ENCODE data around the gene HOXA5.

Gene HOXA5

GRCh38 chr7:27143023-27143949 lies at the start of gene HOXA5:
TSS of gene HOXA5 (minus strand) at chr7:27143681. CDS start at chr7:27143607, 74 bp downstream.
- DNase-seq, result no peak

GRCh38 chr7:27192546-27193334 lies 49.3 kb upstream of the HOXA5 start:
- no peak for DNase-seq

- no peak for DNase-seq
Observed at GRCh38 chr7:27191833-27192545, 48.5 kb upstream of the HOXA5 start.

GRCh38 chr7:27191161-27191731 lies 47.8 kb upstream of the HOXA5 start:
- DNase-seq, result no peak

GRCh38 chr7:27189997-27190748 lies 46.7 kb upstream of the HOXA5 start:
- no peak for DNase-seq

- no peak for DNase-seq
Observed at GRCh38 chr7:27189295-27189996, 46.0 kb upstream of the HOXA5 start.

- DNase-seq, result no peak
Observed at GRCh38 chr7:27188386-27189294, 45.2 kb upstream of the HOXA5 start.

- DNase-seq, result no peak
Observed at GRCh38 chr7:27187475-27188385, 44.2 kb upstream of the HOXA5 start.

GRCh38 chr7:27186668-27187474 lies 43.4 kb upstream of the HOXA5 start:
- no peak for DNase-seq

GRCh38 chr7:27185854-27186667 lies 42.6 kb upstream of the HOXA5 start:
- no peak for DNase-seq

GRCh38 chr7:27185013-27185853 lies 41.8 kb upstream of the HOXA5 start, which contains the start of gene HOXA11:
TSS of gene HOXA11 (minus strand) at chr7:27185232. CDS start at chr7:27185144, 88 bp downstream.
- DNase-seq, result no peak

- no peak for DNase-seq
Observed at GRCh38 chr7:27184337-27185012, 41.0 kb upstream of the HOXA5 start.

- DNase-seq, result no peak
Observed at GRCh38 chr7:27183682-27184336, 40.3 kb upstream of the HOXA5 start.

GRCh38 chr7:27182861-27183681 lies 39.6 kb upstream of the HOXA5 start:
- DNase-seq, result no peak

Measured in NCI-H2029 (cell line).